IMR-90 (cell line): Measurements from ENCODE around the gene RPL10A. TPM values are rescaled to one million over a fixed set of nuclear protein-coding genes. Genes with fewer than 3 reads are reported as not detected.
A peak's percentile ranks its signal among the peaks of the same experiment; 100 is the strongest.

Source experiments
- ATAC-seq: fragments of 200-7000 bp; cut with Tn5 transposase; 2 replicates; pipeline ENCODE4 v1.9.1; 2020; ENCODE audit warnings: low read depth, mild to moderate bottlenecking, moderate library complexity
- BruUV-seq: library from RNA; stranded (reverse); fragments of 400-500 nt; replicated peaks from 2 replicates; lab custom pipeline; 2021; lab: Mats Ljungman, UMichigan
- CTCF ChIA-PET: fragments of 300-600 bp; formaldehyde crosslinking; extraction: SDS; loops from one replicate; lab custom pipeline; 2021; ENCODE audit warnings: antibody characterized with exemption; lab: Yijun Ruan, JAX
- POLR2A ChIA-PET: fragments of 300-600 bp; sonication (Branson Sonifier 250); formaldehyde crosslinking; loops from one replicate; lab custom pipeline; 2022; ENCODE audit warnings: antibody characterized with exemption; ENCODE audit not compliant: unreplicated experiment; lab: Charles Lee
- DNase-seq: peaks from one replicate; pipeline ENCODE4 v3.0.0; 2013
- H2AFZ ChIP-seq: replicated peaks from 2 replicates; pipeline ENCODE3; 2013; ENCODE audit warnings: low read length, mild to moderate bottlenecking; ENCODE audit not compliant: poor library complexity
- H2AK5ac ChIP-seq: 2 replicates; pipeline ENCODE4 v1.6.1; 2013; ENCODE audit warnings: low read depth, low read length, inconsistent platforms
- H2AK9ac ChIP-seq: replicated peaks from 2 replicates; pipeline ENCODE3; 2013; ENCODE audit warnings: mild to moderate bottlenecking, low read depth, low read length, moderate library complexity; ENCODE audit not compliant: poor library complexity
- H2BK120ac ChIP-seq: 2 replicates; pipeline ENCODE4 v1.6.1; 2013; ENCODE audit warnings: low read depth, low read length, inconsistent platforms
- H2BK15ac ChIP-seq: 3 replicates; pipeline ENCODE4 v1.6.1; 2013; ENCODE audit warnings: low read depth, low read length, inconsistent platforms
- H2BK20ac ChIP-seq: 2 replicates; pipeline ENCODE4 v1.6.1; 2013; ENCODE audit warnings: low read depth, mild to moderate bottlenecking, inconsistent platforms, low read length, moderate library complexity
- H2BK5ac ChIP-seq: 2 replicates; pipeline ENCODE4 v1.6.1; 2013; ENCODE audit warnings: mild to moderate bottlenecking, low read depth, low read length, inconsistent platforms; ENCODE audit not compliant: poor library complexity, severe bottlenecking
- H3K14ac ChIP-seq: replicated peaks from 2 replicates; pipeline ENCODE4 v1.6.1; 2013; ENCODE audit warnings: low read depth, low read length, inconsistent platforms
- H3K18ac ChIP-seq: 2 replicates; pipeline ENCODE4 v1.6.1; 2013; ENCODE audit warnings: low read depth, low read length, control low read depth
- H3K23ac ChIP-seq: 2 replicates; pipeline ENCODE4 v1.6.1; 2013; ENCODE audit warnings: low read depth, low read length, inconsistent platforms
- H3K27ac ChIP-seq: 2 replicates; pipeline ENCODE4 v1.5.1; 2013; ENCODE audit warnings: mild to moderate bottlenecking, control low read depth, low read length; ENCODE audit not compliant: insufficient read depth
- H3K27me3 ChIP-seq: 2 replicates; pipeline ENCODE4 v1.6.1; 2013; ENCODE audit warnings: low read length; ENCODE audit not compliant: control insufficient read depth, insufficient read depth
- H3K36me3 ChIP-seq: 2 replicates; pipeline ENCODE4 v1.6.1; 2013; ENCODE audit warnings: low read length, mixed read lengths; ENCODE audit not compliant: control insufficient read depth, insufficient read depth
- H3K4ac ChIP-seq: 2 replicates; pipeline ENCODE4 v1.6.1; 2013; ENCODE audit warnings: low read depth, low read length, inconsistent platforms
- H3K4me1 ChIP-seq: 2 replicates; pipeline ENCODE4 v1.6.1; 2013; ENCODE audit warnings: low read length, mixed read lengths; ENCODE audit not compliant: control insufficient read depth, insufficient read depth
- H3K4me2 ChIP-seq: 2 replicates; pipeline ENCODE4 v1.6.1; 2013; ENCODE audit warnings: low read depth, mild to moderate bottlenecking, control low read depth, low read length, moderate library complexity
- H3K4me3 ChIP-seq: 2 replicates; pipeline ENCODE4 v1.5.1; 2013; ENCODE audit warnings: low read depth, mild to moderate bottlenecking, control low read depth, low read length, moderate library complexity; ENCODE audit not compliant: insufficient read depth
- H3K56ac ChIP-seq: 2 replicates; pipeline ENCODE4 v1.6.1; 2013; ENCODE audit warnings: low read length, inconsistent platforms; ENCODE audit not compliant: insufficient read depth; ENCODE audit errors: extremely low read depth
- H3K79me1 ChIP-seq, 2 experiments: 2 replicates each; pipeline ENCODE4 v1.6.1; 2013; ENCODE audit warnings: low read length in 2 of 2, inconsistent platforms in 1 of 2, low read depth in 1 of 2
- H3K9ac ChIP-seq: 2 replicates; pipeline ENCODE4 v1.6.1; 2013; ENCODE audit warnings: low read depth, low read length, control low read depth
- H3K9me1 ChIP-seq: 2 replicates; pipeline ENCODE4 v1.6.1; 2013; ENCODE audit warnings: low read length, inconsistent platforms; ENCODE audit not compliant: insufficient read depth
- H3K9me3 ChIP-seq: 2 replicates; pipeline ENCODE4 v1.6.1; 2013; ENCODE audit warnings: low read length; ENCODE audit not compliant: control insufficient read depth, insufficient read depth
- H4K20me1 ChIP-seq: 2 replicates; pipeline ENCODE4 v1.6.1; 2013; ENCODE audit warnings: low read length, inconsistent platforms; ENCODE audit not compliant: insufficient read depth
- H4K5ac ChIP-seq: 2 replicates; pipeline ENCODE4 v1.6.1; 2013; ENCODE audit warnings: mild to moderate bottlenecking, low read depth, low read length, control low read depth
- H4K8ac ChIP-seq, 2 experiments: 2 replicates each; pipeline ENCODE4 v1.6.1; 2013; ENCODE audit warnings: low read depth in 2 of 2, low read length in 2 of 2, control low read depth in 1 of 2, inconsistent platforms in 1 of 2
- H4K91ac ChIP-seq: 2 replicates; pipeline ENCODE4 v1.6.1; 2013; ENCODE audit warnings: low read depth, low read length, inconsistent platforms; ENCODE audit not compliant: insufficient read depth
- BHLHE40 ChIP-seq: fragments of 150-350 bp; IDR thresholded peaks from 2 replicates; pipeline ENCODE4 v1.6.1; 2016; ENCODE audit warnings: mild to moderate bottlenecking, low read depth, low read length
- CEBPB ChIP-seq: IDR thresholded peaks from 2 replicates; pipeline ENCODE4 v1.6.1; 2012; ENCODE audit warnings: low read depth, low read length, improper control_type of control experiment
- FOS ChIP-seq: fragments of 150-350 bp; IDR thresholded peaks from 2 replicates; pipeline ENCODE4 v1.6.1; 2016; ENCODE audit warnings: low read depth, low read length
- MAZ ChIP-seq: IDR thresholded peaks from 2 replicates; pipeline ENCODE4 v1.6.1; 2012; ENCODE audit warnings: low read depth, mild to moderate bottlenecking, low read length, improper control_type of control experiment, moderate library complexity, borderline replicate concordance
- MXI1 ChIP-seq: IDR thresholded peaks from 2 replicates; pipeline ENCODE4 v1.6.1; 2012; ENCODE audit warnings: low read depth, mild to moderate bottlenecking, low read length, moderate library complexity, borderline replicate concordance
- POLR2A ChIP-seq: IDR thresholded peaks from 2 replicates; pipeline ENCODE4 v1.6.1; 2012; ENCODE audit warnings: mild to moderate bottlenecking, low read depth, low read length
- RAD21 ChIP-seq: IDR thresholded peaks from 2 replicates; pipeline ENCODE4 v1.6.1; 2012; ENCODE audit warnings: low read length, improper control_type of control experiment
- RCOR1 ChIP-seq: IDR thresholded peaks from 2 replicates; pipeline ENCODE4 v1.6.1; 2012; ENCODE audit warnings: mild to moderate bottlenecking, low read length, improper control_type of control experiment; ENCODE audit not compliant: insufficient replicate concordance
- RFX5 ChIP-seq: IDR thresholded peaks from 2 replicates; pipeline ENCODE4 v1.8.0; 2012; ENCODE audit warnings: low read depth, mild to moderate bottlenecking, low read length, moderate library complexity
- SMC3 ChIP-seq: fragments of 150-350 bp; IDR thresholded peaks from 2 replicates; pipeline ENCODE4 v1.6.1; 2016; ENCODE audit warnings: low read depth, mild to moderate bottlenecking, antibody characterized with exemption, low read length, moderate library complexity
- USF2 ChIP-seq: fragments of 150-350 bp; IDR thresholded peaks from 2 replicates; pipeline ENCODE4 v1.6.1; 2017; ENCODE audit warnings: mild to moderate bottlenecking, antibody characterized with exemption, low read length, low read depth
- WGBS, 2 experiments: methylation state at CpG; one replicate each; pipeline versions ENCODE4 v1.1.5 to v1.1.7; 2013; ENCODE audit warnings: missing lambda C conversion rate in 2 of 2; ENCODE audit not compliant: insufficient read length in 1 of 2; ENCODE audit errors: extremely low coverage in 2 of 2; 5-methylcytosine and 5-hydroxymethylcytosine counted together
- dilution Hi-C: fragments of 300-500 bp; cut with HindIII; formaldehyde crosslinking; loops from one replicate; pipeline ENCODE4 v1.14.3; 2018; ENCODE audit warnings: low sequenced_read_pairs; ENCODE audit not compliant: unreplicated experiment
- in situ Hi-C: fragments of 300-500 bp; cut with MboI; formaldehyde crosslinking; loops from 3 replicates; pipeline ENCODE4 v1.14.3; 2019; ENCODE audit warnings: low sequenced_read_pairs, inconsistent platforms, mixed read lengths
- intact Hi-C: fragments of 100-400 bp; cut with micrococcal nuclease; formaldehyde crosslinking; loops from 2 replicates; pipeline ENCODE4 v1.10.0; 2022
- polyA plus RNA-seq, 3 experiments: library from polyadenylated mRNA; depleted of rRNA; stranded (reverse); fragments of >200 nt; gene quantifications; 2 replicates each; pipeline ENCODE4 v1.2.3, GENCODE V29; 2012; ENCODE audit warnings: low replicate concordance in 1 of 3
- total RNA-seq: library from RNA; depleted of rRNA; stranded (reverse); fragments of >200 nt; gene quantifications from 2 replicates; pipeline ENCODE4 v1.2.3, GENCODE V29; 2012
- TF ChIP-seq, protein P1 (sequence below): conservative IDR thresholded peaks from 2 replicates; pipeline ENCODE4 v1.5.1; 2012; ENCODE audit warnings: mild to moderate bottlenecking, low read depth, low read length, improper control_type of control experiment

The RPL10A gene
- total and polyA plus RNA-seq, 2 of the 4 experiments (the other 2 are of a cell fraction) = 2,310 to 3,153 TPM

DNA sequence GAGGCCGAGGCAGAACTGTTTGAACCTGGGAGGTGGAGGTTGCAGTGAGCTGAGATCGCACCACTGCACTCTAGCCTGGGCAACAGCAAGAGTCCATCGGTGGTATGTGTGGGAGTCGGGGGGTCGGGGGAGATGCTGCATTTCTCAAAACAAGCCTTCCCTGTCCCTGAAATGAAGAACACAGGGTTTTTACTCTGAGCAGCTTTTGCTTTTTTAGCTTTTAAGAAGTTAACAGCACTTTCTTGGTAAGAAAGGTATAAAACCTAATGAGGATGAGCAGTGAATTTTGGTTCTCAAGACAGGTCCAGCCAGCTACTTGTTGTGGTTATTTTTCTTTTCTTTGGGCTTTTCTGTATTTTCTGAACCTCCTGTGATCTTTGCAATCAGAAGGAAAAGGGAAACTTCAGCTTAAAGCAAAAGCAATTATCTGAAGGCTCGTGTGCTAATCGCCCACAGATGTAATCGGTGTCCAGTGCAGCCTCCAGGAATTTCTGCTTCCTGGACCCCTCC, 3.7 kb downstream of the RPL10A start:
- Histone ChIP-seq H3K9me1 (0 out of 2 replicates have a peak, but pooled peaks cover 6% of the 10 kb centered on the region), H3K4me1 (peaks cover 10% of the 10 kb centered on the region), H3K79me1 (peaks cover 7 to 48% of the 10 kb centered on the region in 2 experiments; a peak in 3 of 4 replicates), H3K27ac (peak overlapping the region; percentile 32; the same call in 1 of the 2 replicates), H3K4me3 (no peak overlapping the region), H4K20me1 (peaks cover 71% of the 10 kb centered on the region), H3K27me3 (no peaks in the 10 kb centered on the region), H4K91ac (no peak overlapping the region), H2AK5ac (no peak overlapping the region), H2AK9ac (no peak overlapping the region), H3K23ac (no peak overlapping the region; the same call in 1 of the 2 replicates), H3K4ac (no peak overlapping the region), H2BK20ac (no peak overlapping the region), H3K36me3 (peaks cover 57% of the 10 kb centered on the region), H3K9me3 (no peaks in the 10 kb centered on the region), H2AFZ (no peak overlapping the region), H3K14ac (no peak overlapping the region), H3K4me2 (no peak overlapping the region; the same call in 1 of the 2 replicates), H3K18ac (no peak overlapping the region), H2BK15ac (no peak overlapping the region), H4K5ac (no peak overlapping the region), H2BK5ac (peak overlapping the region; percentile 11), H3K9ac (no peak overlapping the region), H2BK120ac (no peak overlapping the region), H3K56ac (no peak overlapping the region), H4K8ac (peak overlapping the region in 1 of 2 experiments; percentile 22; a peak in 1 of 4 replicates)
- dilution Hi-C loops = no loop called here
- ATAC-seq (no peak), DNase-seq (no peak)
- in situ Hi-C loops = no loop called here
- no TSS peak for BruUV-seq
- 70% methylated on average over 2 of the region's 8 CpGs; no CpG with 5 or more reads in 1 of the 2 experiments for WGBS, 2 experiments
- intact Hi-C loops = loop anchor here (2.0 kb wide), 1 partner anchor 23 kb away; no protein-coding TSS in a partner anchor
- POLR2A ChIA-PET = interaction anchor here (1.4 kb wide), 1 partner anchor 17 kb away, joined by 3 read pairs; no protein-coding TSS in a partner anchor
- TF ChIP-seq POLR2A (no peak; the same call in 1 of the 2 replicates), MAZ (no peak), BHLHE40 (no peak), FOS (no peak), CEBPB (no peak), SMC3 (no peak), USF2 (no peak), RFX5 (no peak), MXI1 (no peak), RAD21 (no peak), RCOR1 (no peak)
- TF ChIP-seq, protein P1, sequence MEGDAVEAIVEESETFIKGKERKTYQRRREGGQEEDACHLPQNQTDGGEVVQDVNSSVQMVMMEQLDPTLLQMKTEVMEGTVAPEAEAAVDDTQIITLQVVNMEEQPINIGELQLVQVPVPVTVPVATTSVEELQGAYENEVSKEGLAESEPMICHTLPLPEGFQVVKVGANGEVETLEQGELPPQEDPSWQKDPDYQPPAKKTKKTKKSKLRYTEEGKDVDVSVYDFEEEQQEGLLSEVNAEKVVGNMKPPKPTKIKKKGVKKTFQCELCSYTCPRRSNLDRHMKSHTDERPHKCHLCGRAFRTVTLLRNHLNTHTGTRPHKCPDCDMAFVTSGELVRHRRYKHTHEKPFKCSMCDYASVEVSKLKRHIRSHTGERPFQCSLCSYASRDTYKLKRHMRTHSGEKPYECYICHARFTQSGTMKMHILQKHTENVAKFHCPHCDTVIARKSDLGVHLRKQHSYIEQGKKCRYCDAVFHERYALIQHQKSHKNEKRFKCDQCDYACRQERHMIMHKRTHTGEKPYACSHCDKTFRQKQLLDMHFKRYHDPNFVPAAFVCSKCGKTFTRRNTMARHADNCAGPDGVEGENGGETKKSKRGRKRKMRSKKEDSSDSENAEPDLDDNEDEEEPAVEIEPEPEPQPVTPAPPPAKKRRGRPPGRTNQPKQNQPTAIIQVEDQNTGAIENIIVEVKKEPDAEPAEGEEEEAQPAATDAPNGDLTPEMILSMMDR = no peak
- CTCF ChIA-PET = no interaction called here
